GM19455 (cell line): ENCODE results near the gene MYRF.

Source experiments
- ATAC-seq: cut with Tn5 transposase; IDR thresholded peaks from one replicate; pipeline ENCODE4 v1.9.1; 2021; ENCODE audit not compliant: unreplicated experiment

MYRF gene

DNA sequence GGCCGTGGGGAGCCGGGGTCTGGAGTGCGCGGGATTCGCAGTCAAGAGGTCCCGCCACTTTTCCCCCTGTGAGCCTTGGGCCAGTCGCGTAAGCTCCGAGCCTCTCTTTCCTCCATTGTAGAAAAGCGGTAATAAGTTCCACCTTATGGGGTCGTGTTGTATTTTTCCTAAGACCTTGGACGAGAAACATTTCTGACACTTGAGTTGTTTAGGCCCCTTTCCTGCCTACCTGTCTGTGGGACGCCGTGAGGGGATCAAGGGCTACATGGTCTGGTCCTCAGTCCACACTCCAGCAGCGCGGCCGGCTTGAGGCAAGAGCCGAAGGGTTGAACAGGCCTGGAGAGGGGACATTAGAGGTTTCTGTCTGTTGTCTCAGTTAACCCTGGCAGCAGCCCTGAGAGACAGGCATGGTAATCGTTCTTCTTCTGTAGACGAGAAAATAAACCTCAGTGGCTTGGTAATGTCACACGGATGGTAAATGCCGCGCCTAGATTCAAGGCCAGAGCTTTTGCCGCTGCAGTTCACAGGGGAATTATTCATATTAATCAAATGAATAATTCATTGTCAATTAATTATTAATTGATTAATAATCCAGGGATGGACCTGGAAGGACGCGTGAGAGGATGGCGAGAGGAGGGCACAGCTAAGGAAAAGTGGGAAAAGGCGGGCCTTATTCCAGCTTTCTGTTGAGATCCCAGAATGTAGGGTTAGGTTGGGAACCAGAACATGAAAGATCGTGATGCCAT lies 40.8 kb downstream of the MYRF start:
- ATAC-seq = peak; percentile 29

DNA sequence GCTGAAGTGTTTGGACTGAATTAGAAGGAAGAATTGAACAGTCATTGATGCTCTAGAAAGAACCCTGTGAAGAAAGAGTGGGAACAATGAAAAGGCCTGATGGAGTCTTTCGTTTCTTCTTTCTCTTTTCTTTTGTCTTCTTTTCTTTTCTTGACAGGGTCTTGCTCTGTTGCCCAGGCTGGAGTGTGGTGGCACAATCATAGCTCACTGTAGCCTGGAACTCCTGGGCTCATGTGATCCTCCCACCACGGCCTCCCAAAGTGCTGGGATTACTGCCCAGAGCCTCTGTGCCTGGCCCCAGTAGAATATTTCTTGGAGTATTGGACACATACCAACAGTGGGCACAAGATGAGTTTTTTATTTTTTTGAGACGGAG lies 41.4 kb downstream of the MYRF start:
- ATAC-seq = no peak

DNA sequence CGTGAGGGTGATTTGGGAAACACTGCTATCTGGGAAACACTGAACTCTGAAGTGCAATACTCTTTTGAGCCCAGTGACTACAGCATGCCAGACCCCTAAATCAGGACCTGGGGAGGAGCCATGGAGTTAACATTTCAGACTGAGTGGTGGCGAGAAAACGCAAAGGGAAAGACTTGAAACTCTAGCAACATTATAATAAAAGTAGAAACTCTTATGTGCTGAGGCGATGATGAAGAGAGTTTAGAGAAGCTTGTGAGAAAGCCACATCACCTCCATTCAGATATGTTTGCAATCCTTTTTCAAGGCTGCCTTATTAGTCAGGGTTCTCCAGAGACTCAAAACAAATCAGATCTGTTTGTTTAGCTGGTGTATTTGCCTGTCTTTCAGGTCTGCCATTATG lies 42.1 kb downstream of the MYRF start:
- ATAC-seq = no peak

DNA sequence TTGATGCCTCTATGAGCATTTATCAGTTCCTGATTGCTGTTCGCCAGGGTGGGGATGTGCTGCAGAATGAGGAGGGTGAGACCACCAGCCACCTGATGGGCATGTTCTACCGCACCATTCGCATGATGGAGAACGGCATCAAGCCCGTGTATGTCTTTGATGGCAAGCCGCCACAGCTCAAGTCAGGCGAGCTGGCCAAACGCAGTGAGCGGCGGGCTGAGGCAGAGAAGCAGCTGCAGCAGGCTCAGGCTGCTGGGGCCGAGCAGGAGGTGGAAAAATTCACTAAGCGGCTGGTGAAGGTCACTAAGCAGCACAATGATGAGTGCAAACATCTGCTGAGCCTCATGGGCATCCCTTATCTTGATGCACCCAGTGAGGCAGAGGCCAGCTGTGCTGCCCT lies 43.0 kb downstream of the MYRF start:
- ATAC-seq = no peak

DNA sequence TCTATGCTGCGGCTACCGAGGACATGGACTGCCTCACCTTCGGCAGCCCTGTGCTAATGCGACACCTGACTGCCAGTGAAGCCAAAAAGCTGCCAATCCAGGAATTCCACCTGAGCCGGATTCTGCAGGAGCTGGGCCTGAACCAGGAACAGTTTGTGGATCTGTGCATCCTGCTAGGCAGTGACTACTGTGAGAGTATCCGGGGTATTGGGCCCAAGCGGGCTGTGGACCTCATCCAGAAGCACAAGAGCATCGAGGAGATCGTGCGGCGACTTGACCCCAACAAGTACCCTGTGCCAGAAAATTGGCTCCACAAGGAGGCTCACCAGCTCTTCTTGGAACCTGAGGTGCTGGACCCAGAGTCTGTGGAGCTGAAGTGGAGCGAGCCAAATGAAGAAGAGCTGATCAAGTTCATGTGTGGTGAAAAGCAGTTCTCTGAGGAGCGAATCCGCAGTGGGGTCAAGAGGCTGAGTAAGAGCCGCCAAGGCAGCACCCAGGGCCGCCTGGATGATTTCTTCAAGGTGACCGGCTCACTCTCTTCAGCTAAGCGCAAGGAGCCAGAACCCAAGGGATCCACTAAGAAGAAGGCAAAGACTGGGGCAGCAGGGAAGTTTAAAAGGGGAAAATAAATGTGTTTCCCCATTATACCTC lies 43.6 kb downstream of the MYRF start:
- ATAC-seq = no peak

DNA sequence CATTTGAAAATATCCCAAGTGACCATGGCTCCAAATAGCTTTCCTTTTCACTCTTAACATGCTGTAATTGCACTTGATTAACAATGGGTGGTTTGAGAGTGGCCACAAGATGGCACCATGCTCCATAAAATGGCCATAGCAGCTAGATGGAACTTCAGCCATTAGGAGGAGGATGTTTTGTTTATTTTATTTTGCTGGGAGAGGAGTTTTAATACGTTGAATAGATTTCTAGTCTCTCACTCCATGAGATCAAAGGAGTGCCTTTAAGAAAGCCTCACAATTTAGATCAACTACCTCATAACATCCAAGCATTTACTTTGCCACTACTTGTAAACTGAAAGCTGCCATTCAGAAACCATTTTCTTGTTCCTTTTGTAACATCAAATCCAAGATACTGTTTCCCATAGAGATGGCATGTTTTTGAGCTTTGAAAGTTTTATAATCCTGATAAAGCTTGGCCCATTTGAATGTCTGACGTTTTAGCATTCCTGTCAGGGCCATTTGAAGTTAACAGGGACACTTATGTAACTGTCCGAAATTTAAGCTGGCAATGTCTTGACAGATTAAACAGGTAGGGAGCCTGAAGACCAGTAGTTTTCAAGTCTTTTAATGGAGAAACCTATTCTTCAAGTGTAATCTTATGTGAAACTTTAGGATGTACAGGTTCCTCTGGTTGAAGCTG lies 45.0 kb downstream of the MYRF start:
- no peak for ATAC-seq

DNA sequence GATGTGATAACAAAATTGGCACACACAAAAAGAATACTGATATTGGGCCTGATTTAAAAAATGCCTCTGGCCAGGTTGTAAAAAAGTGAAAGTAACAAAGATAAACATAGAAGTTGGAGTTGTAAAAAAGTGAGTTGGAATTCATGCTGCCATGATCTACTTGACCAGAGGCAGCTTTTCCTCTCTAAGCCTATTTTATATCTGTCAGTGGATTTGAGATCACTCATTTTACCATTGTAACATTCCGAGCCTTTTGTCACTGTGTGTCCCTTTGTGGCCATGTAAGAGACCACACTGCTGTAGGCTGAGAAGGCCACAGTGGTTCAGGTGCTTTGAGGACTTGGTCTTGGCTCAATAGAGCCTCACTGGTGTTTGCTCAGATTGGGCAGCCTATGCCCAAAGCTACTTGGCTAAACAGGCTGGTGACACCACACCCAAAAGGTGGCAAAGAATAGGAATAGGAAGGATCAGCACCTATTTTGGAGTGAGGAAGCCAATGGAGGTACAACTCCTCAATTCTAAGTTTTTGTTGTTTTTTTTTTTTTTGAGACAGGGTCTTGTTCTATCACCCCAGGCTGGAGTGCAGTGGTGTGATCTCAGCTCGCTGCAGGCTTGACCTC lies 47.3 kb downstream of the MYRF start:
- ATAC-seq = no peak

DNA sequence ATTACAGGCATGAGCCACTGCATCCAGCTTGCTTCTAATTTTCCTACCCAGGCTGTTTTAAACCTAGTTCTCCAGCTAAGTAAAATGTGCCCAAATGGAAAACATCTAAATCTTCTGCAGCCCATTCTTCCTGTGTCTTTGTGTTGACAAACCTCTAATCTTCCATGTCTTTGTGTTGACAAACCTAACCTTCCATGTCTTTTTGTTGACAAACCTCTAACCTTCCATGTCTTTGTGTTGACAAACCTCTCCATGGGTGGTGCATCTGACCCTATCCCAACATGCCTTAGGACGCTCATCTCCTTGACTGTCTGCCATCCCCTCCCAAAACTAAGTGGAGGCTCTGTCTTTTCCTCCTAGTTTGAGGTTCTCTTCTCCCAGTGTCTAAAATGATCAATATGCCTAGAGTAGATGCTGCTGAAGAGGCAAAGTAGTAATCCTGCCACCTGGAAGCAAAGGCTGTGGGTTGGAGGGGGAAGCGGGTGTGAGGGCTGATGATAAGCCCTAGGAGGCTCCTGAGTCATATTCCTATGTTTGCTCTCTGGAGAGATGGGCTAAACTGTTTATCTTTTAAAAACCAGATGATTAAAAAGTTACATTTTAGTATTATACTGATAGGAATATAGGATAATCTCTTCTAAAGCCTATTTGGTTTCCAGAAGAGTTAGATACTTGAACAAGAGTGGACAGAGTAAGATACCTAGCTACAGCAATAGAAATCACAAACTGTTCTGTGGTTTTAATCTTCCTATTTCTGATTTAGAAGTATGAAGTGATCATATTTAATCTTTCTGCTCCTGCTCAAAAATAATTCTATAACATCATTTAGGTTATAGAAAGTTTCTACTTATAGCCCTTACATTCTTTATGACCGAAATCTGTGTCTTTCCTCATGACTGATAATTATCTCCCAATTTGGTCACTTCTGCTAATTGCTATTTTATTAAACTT lies 48.2 kb downstream of the MYRF start:
- no peak for ATAC-seq

DNA sequence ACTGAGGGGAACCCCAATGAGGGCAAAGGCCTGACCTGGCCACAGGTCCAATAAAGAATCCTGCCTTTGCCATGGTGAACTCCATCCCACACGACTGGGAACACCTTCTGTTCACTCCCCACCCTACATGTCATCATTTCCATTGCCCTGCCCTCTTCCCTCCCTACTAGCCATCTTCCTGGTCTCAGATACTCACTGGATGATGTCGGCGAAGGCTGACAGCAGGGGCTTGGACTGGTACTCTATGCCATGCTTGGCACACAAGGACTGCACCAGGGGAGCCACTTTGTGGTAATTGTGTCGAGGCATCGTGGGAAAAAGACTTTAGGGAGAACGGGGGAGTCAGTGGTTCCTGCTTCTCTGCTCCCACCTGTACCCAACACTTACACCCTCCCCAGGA lies 50.2 kb downstream of the MYRF start:
- ATAC-seq = no peak

DNA sequence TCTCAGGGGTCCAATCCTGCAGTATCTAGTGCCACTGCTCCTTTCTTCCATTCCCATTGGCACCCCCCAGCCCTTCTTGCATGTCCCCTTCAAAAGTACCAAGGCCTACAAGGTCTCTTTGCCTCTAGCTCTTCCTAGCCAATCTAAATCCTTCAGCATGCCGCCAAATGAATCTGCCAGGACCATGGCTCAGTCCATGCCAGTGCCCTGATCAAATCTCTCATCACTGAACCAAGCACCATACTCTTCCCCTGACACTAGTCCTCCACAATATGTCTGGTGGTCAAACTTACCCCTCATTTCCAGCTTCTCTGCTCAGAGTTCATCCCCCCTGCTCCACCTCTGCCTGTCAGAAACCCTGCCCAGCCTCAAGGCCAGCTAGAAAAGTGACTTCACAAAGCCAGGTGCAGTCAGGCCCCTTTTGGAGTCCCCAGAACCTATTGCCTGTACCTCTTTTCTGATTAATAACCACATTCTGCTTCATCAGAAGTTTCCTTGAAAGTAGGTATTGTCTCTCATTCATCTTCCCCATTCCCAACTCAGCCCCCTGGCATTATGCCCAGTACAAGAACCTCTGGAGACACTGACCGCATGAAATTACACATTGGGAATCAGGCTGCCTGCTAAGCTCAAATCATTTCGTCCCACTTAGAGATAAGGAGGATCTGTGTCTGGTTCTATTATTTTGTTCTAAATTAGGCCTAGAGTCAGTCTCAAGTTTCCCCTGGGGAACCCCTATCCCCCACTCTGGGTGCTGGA lies 51.6 kb downstream of the MYRF start:
- no peak for ATAC-seq

DNA sequence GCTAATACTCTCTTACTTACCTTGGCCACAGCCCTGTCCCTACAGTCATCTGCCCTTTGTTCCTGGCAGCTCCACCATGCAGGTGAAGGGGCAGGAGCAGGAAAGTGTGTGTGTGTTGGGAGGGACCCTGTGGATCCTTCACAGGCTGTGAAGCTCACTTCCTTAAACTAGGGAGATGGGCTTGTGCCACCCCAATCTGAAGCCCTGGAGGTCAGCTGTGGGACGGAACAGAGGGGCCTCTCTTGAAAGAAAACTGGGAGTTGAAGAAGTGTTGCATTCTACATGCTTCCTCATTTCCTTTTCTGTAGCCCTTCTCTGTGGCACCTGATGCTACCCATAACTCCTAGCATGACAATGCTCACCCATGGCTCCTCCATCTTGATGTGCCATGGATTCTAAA lies 52.7 kb downstream of the MYRF start:
- no peak for ATAC-seq

DNA sequence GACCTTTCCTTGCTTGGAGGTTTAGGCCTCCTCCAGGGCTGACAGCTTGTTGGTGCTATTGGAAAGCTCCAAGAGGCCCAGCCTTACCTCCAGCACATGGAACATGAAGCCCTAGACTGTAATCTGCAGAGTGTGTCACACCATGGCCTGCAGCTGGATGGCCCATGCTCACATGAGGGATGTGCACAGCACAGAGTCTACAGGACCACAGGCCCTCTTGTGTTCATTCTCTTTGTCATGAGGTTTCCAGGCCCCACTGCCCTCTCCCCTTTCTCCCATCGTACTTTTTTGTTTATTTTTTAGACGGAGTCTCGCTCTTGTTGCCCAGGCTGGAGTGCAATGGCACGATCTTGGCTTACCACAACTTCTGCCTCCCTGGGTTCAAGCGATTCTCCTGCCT lies 54.3 kb downstream of the MYRF start:
- ATAC-seq = no peak

DNA sequence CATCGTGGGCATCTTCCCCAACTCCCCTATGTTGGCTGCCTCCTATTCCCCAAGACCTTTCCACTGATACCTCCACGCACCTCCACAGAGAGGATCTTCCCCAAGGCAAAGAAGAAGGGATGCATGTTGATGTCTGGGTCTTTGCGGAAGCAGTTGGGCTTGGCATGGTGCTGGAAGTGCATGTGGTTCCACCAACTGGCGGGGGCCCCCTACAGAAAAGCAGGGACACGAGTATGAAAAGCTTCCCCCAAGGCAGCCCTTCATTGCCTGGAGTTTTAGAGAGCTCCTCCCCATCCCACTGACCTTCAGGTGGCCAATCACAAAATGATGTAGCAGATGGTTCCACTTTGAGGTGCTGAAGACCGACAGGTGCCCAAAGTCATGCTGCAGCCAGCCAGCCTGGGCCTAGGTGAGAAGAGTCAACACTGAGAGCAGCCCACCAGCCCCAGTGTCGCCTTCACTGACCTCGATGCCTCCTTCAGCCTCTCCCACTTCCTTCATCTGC lies 58.3 kb downstream of the MYRF start:
- no peak for ATAC-seq

DNA sequence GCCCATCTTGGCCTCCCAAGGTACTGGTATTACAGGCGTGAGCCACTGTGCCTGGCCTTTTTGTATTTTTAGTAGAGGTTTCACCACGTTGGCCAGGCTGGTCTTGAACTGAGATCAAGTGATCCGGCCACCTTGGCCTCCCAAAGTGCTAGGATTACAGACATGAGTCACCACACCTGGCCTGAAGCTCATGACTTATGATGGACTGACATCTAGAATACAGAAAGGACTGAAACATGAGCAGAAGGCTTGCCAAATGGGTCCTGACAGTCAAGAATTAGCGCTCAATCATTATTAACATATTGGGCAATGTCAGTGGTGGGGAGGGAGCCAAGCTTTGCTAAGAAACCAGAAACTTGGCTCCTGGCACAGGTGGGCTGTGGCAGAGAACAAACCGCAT lies 59.4 kb downstream of the MYRF start:
- no peak for ATAC-seq

DNA sequence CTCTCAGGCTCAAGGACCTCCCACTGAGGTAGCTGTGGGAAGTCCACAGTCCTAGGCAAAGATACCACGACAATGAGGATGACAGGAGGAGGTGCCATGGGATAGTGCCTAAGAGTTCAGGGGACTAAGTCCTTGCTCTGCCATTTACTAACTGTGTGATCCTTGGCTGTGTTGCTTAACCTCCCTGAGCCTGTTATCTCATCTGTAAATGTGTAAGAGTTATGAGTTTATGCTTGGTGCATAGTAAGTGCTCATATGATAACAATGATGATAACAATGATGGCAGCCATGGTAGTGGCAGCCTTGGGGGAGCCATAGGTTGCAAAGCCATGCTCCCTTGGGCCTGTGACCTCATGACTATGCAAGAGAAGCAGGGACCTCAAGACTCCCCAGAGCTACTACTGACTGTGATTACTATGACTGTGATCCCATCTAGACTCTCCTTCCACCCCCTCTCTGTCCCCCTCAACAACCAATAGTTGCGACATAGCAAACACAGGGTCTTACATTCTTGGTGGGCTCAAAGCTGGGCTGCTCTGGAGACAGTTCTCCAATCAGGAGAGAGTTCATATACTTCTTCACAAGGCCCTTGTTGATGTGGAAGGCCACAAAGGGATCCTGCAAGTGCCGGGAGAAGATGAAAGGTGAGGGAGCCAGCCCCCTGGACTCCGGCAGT lies 60.4 kb downstream of the MYRF start:
- no peak for ATAC-seq

DNA sequence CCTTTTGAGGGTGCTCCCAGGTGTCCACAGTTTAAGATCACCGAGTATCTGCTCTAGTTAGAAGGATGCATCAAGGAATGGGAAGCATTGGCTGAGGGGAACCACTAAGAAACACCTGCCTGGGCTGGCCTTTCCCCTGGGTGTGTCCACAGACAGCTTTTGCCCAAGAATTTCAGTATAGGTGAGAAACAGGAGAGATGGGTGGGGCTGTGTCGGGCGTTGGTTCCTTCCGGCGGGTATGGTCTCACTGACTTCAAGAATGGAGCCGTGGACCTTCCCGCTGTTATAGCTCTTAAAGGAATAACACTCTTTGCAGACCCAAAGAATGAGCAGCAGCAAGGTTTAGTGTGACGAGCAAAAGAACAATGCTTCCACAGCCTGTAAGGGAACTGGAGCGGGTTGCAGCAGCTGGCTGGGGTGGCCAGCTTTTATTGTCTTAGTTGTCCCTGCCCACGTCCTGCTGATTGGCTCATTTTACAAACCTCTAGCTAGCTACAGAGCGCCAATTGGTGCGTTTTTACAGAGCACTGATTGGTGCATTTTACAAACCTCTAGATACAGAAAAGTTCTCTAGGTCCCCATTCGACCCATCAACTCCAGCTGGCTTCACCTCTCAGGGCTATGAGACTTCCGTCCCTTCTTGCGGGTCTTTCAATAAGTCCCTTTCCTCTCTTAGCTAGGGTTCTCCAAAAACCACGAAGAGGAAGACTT lies 62.0 kb downstream of the MYRF start:
- ATAC-seq = no peak

DNA sequence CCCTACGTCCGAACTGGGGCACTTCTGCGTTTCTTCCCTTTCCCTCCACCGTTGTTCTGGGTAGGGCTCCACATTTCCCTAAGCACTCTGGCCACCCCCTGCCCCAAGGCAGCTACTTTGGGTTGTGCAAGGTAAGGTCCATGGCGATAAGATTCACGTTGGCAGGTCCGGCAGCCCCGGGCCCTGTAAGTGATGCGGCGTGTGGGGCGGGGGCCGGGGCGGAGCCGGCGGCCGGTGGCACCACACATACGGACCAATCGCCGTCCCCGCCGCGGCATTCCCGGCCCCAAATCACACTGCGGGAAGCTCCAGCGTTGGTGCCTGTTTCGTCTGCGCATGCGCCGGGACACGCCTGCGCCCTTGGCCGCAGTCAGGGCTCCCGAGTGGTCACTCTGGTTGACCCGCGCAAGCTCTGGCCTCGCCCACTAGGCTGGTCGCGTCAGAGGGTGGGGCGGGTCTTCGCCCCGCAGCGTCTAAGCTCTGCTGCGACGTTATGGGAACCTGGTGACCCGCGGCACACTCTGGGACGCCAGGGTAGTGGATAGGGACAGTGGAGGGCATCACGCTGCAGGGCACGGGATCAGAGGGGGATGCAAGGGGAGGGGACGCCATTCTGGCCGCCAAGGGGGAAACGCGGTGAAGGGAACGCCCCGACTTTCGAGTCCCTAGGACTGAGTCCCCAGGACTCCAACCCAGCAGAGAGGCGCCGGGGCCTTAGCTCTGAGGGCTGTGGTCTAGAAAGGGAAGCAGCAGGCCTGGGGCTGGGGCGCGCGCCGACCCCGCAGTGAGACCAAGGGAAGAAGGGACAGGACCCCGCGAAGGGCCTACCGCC lies 62.7 kb downstream of the MYRF start:
- ATAC-seq = peak; percentile 47
